Activated naive CD8-positive, alpha-beta T cell treated with anti-CD3 and anti-CD28 coated beads, Interleukin-2, amount 10 ng/mL, durations not matched to agents 7 days and 5 days (primary cell): Measurements from ENCODE around the gene P2RY4. TPM values are rescaled to one million over a fixed set of nuclear protein-coding genes. Genes with fewer than 3 reads are reported as not detected.
A peak's percentile ranks its signal among the peaks of the same experiment; 100 is the strongest.
"Not testable (repeated sequence)": the region's sequence is repeated elsewhere in the genome, so short reads cannot be mapped to it uniquely, and the experiment has no call there.

ENCODE experiments used
- ATAC-seq: fragments of 150-1000 bp; cut with Tn5 transposase; one replicate; pipeline ENCODE4 v1.10.0; 2021; ENCODE audit warnings: low read depth, moderate library complexity
- POLR2A ChIA-PET: fragments of 350-600 bp; sonication (Branson Sonifier 250); formaldehyde crosslinking; loops from one replicate; lab custom pipeline; 2021; ENCODE audit warnings: antibody characterized with exemption; lab: Charles Lee
- DNase-seq: peaks from one replicate; pipeline ENCODE4 v3.0.0; 2021
- H3K27ac Mint-ChIP-seq: one replicate; pipeline ENCODE4 v1.8.0; 2022; ENCODE audit warnings: mild to moderate bottlenecking, mixed read lengths
- H3K27me3 Mint-ChIP-seq: one replicate; pipeline ENCODE4 v1.8.0; 2022; ENCODE audit warnings: mild to moderate bottlenecking, moderate library complexity, mixed read lengths
- H3K36me3 Mint-ChIP-seq: one replicate; pipeline ENCODE4 v1.8.0; 2021; ENCODE audit warnings: mild to moderate bottlenecking, mixed read lengths
- H3K4me1 Mint-ChIP-seq: one replicate; pipeline ENCODE4 v1.8.0; 2021; ENCODE audit warnings: mixed read lengths
- H3K4me3 Mint-ChIP-seq: one replicate; pipeline ENCODE4 v1.8.0; 2022; ENCODE audit warnings: mild to moderate bottlenecking, moderate library complexity, mixed read lengths
- H3K9me3 Mint-ChIP-seq: one replicate; pipeline ENCODE4 v1.8.0; 2021; ENCODE audit warnings: mixed read lengths
- total RNA-seq, 2 experiments: library from RNA; stranded (reverse); gene quantifications; one replicate each; pipeline ENCODE4 v1.2.3, GENCODE V29; 2021

Gene P2RY4
- total RNA-seq, 2 experiments from 2014 or later = 0.19 TPM; not detected in 1

- Mint-ChIP-seq H3K36me3 (peaks cover 1% of the 10 kb centered on the region), H3K27me3 (no peaks in the 10 kb centered on the region), H3K4me1 (peaks cover 4% of the 10 kb centered on the region), H3K9me3 (no peaks in the 10 kb centered on the region), H3K27ac (no peak overlapping the region), H3K4me3 (no peak overlapping the region)
- DNase-seq (no peak), ATAC-seq (no peak)
- POLR2A ChIA-PET = no interaction called here
Measured at GRCh38 chrX:70257423-70258288, 2.3 kb downstream of the P2RY4 start.

GRCh38 chrX:70255452-70255851 is 4.6 kb downstream of the P2RY4 start:
- H3K36me3 Mint-ChIP-seq = peaks cover 1% of the 10 kb centered on the region
- POLR2A ChIA-PET = no interaction called here
- no peak for DNase-seq
- H3K4me3 Mint-ChIP-seq = no peak overlapping the region
- H3K27ac Mint-ChIP-seq = no peak overlapping the region
- no peaks in the 10 kb centered on the region for H3K27me3 Mint-ChIP-seq
- H3K4me1 Mint-ChIP-seq = peaks cover 4% of the 10 kb centered on the region
- ATAC-seq = no peak
- no peaks in the 10 kb centered on the region for H3K9me3 Mint-ChIP-seq

GRCh38 chrX:70254909-70255308 is 5.1 kb downstream of the P2RY4 start:
- no peak overlapping the region for H3K4me3 Mint-ChIP-seq

GRCh38 chrX:70254063-70254400 is 6.0 kb downstream of the P2RY4 start:
- POLR2A ChIA-PET = no interaction called here
- no peaks in the 10 kb centered on the region for H3K27me3 Mint-ChIP-seq
- no peaks in the 10 kb centered on the region for H3K9me3 Mint-ChIP-seq
- no peak overlapping the region for H3K4me3 Mint-ChIP-seq
- peak overlapping the region; percentile 11 for H3K27ac Mint-ChIP-seq
- DNase-seq = no peak
- peaks cover 4% of the 10 kb centered on the region for H3K4me1 Mint-ChIP-seq
- peaks cover 1% of the 10 kb centered on the region for H3K36me3 Mint-ChIP-seq
- no peak for ATAC-seq

More at GRCh38 chrX:70254909-70255308, 5.1 kb downstream of the P2RY4 start:
- H3K27ac Mint-ChIP-seq = no peak overlapping the region
- H3K4me1 Mint-ChIP-seq = peaks cover 4% of the 10 kb centered on the region
- H3K9me3 Mint-ChIP-seq = no peaks in the 10 kb centered on the region
- POLR2A ChIA-PET = no interaction called here
- DNase-seq (no peak), ATAC-seq (no peak)
- H3K36me3 Mint-ChIP-seq = peaks cover 1% of the 10 kb centered on the region
- no peaks in the 10 kb centered on the region for H3K27me3 Mint-ChIP-seq

- no peak for ATAC-seq
- DNase-seq = no peak
- H3K27me3 Mint-ChIP-seq = no peaks in the 10 kb centered on the region
- peaks cover 4% of the 10 kb centered on the region for H3K4me1 Mint-ChIP-seq
- H3K9me3 Mint-ChIP-seq = no peaks in the 10 kb centered on the region
- POLR2A ChIA-PET = no interaction called here
- peaks cover 1% of the 10 kb centered on the region for H3K36me3 Mint-ChIP-seq
- no peak overlapping the region for H3K4me3 Mint-ChIP-seq
- peak overlapping the region; percentile 11 for H3K27ac Mint-ChIP-seq
Measured at GRCh38 chrX:70253377-70254062, 6.5 kb downstream of the P2RY4 start.

- Mint-ChIP-seq H3K36me3 (peaks cover 1% of the 10 kb centered on the region), H3K27me3 (no peaks in the 10 kb centered on the region), H3K4me1 (peaks cover 4% of the 10 kb centered on the region), H3K4me3 (no peak overlapping the region), H3K27ac (no peak overlapping the region), H3K9me3 (no peaks in the 10 kb centered on the region)
- DNase-seq (no peak), ATAC-seq (no peak)
- POLR2A ChIA-PET = no interaction called here
Measured at GRCh38 chrX:70252491-70252890, 7.5 kb downstream of the P2RY4 start.

GRCh38 chrX:70247252-70247651 is 12.8 kb downstream of the P2RY4 start:
- Mint-ChIP-seq H3K4me3 (no peak overlapping the region), H3K27me3 (no peaks in the 10 kb centered on the region), H3K27ac (no peak overlapping the region), H3K4me1 (no peaks in the 10 kb centered on the region), H3K36me3 (no peaks in the 10 kb centered on the region), H3K9me3 (no peaks in the 10 kb centered on the region)
- ATAC-seq (no peak), DNase-seq (no peak)
- POLR2A ChIA-PET = no interaction called here

GRCh38 chrX:70244881-70245280 is 15.1 kb downstream of the P2RY4 start:
- Mint-ChIP-seq H3K27me3 (no peaks in the 10 kb centered on the region), H3K36me3 (no peaks in the 10 kb centered on the region), H3K9me3 (no peaks in the 10 kb centered on the region), H3K27ac (no peak overlapping the region), H3K4me3 (no peak overlapping the region), H3K4me1 (no peaks in the 10 kb centered on the region)
- POLR2A ChIA-PET = no interaction called here
- DNase-seq = no peak
- no peak for ATAC-seq

- H3K27ac Mint-ChIP-seq, H3K4me3 Mint-ChIP-seq, DNase-seq, H3K27me3 Mint-ChIP-seq, ATAC-seq, H3K36me3 Mint-ChIP-seq, H3K4me1 Mint-ChIP-seq, POLR2A ChIA-PET, H3K9me3 Mint-ChIP-seq: not testable (repeated sequence)
Measured at GRCh38 chrX:70243601-70244000, 16.4 kb downstream of the P2RY4 start.

- Mint-ChIP-seq H3K27me3 (no peaks in the 10 kb centered on the region), H3K27ac (no peak overlapping the region), H3K4me3 (no peak overlapping the region), H3K4me1 (no peaks in the 10 kb centered on the region), H3K36me3 (no peaks in the 10 kb centered on the region), H3K9me3 (no peaks in the 10 kb centered on the region)
- no peak for ATAC-seq
- no peak for DNase-seq
- POLR2A ChIA-PET = no interaction called here
Measured at GRCh38 chrX:70241501-70241900, 18.5 kb downstream of the P2RY4 start.

GRCh38 chrX:70240751-70241150 is 19.3 kb downstream of the P2RY4 start:
- Mint-ChIP-seq H3K27me3 (no peaks in the 10 kb centered on the region), H3K9me3 (no peaks in the 10 kb centered on the region), H3K27ac (no peak overlapping the region), H3K4me1 (no peaks in the 10 kb centered on the region), H3K4me3 (no peak overlapping the region), H3K36me3 (no peaks in the 10 kb centered on the region)
- DNase-seq (no peak), ATAC-seq (no peak)
- POLR2A ChIA-PET = no interaction called here

GRCh38 chrX:70234355-70234754 is 25.6 kb downstream of the P2RY4 start, which contains the start of gene AWAT1:
TSS of gene AWAT1 (plus strand) at chrX:70234655. CDS start at chrX:70234696, 41 bp downstream.
- Mint-ChIP-seq H3K36me3 (no peaks in the 10 kb centered on the region), H3K27me3 (no peaks in the 10 kb centered on the region), H3K9me3 (no peaks in the 10 kb centered on the region), H3K4me3 (no peak within 1 kb of the TSS), H3K4me1 (peaks cover 3% of the 10 kb centered on the region), H3K27ac (no peak within 1 kb of the TSS)
- DNase-seq = no peak
- POLR2A ChIA-PET = no interaction called here
- ATAC-seq = no peak

GRCh38 chrX:70231666-70232065 is 28.3 kb downstream of the P2RY4 start:
- no peaks in the 10 kb centered on the region for H3K36me3 Mint-ChIP-seq
- no peaks in the 10 kb centered on the region for H3K9me3 Mint-ChIP-seq
- no peak overlapping the region for H3K27ac Mint-ChIP-seq
- H3K4me1 Mint-ChIP-seq = peaks cover 3% of the 10 kb centered on the region
- POLR2A ChIA-PET = no interaction called here
- no peaks in the 10 kb centered on the region for H3K27me3 Mint-ChIP-seq
- DNase-seq (no peak), ATAC-seq (no peak)
- H3K4me3 Mint-ChIP-seq = no peak overlapping the region

- Mint-ChIP-seq H3K4me3 (no peak overlapping the region), H3K36me3 (no peaks in the 10 kb centered on the region), H3K9me3 (no peaks in the 10 kb centered on the region), H3K27ac (no peak overlapping the region), H3K4me1 (no peaks in the 10 kb centered on the region), H3K27me3 (peaks cover 2% of the 10 kb centered on the region)
- POLR2A ChIA-PET = no interaction called here
- DNase-seq = no peak
- ATAC-seq = no peak
Measured at GRCh38 chrX:70226687-70227086, 33.3 kb downstream of the P2RY4 start.
